ENCODE results near the gene RPGR. TPM values are rescaled to one million over a fixed set of nuclear protein-coding genes. Genes with fewer than 3 reads are reported as not detected.

The RPGR gene
- total RNA-seq, 2 donors from 2014 or later, result 12.1 to 12.9 TPM

- intact Hi-C loops (cut with DNase I), result no loop called here
- no peak for DNase-seq (ENCODE audit: low spot score)
- TF ChIP-seq POLR2A (IDR thresholded peaks at IDR 0.05), result no peak
- no peak for TF ChIP-seq POLR2AphosphoS5 (IDR thresholded peaks at IDR 0.05)
- no peak for TF ChIP-seq CTCF (IDR thresholded peaks at IDR 0.05)
- Histone ChIP-seq H3K9me3 (no peaks in the 10 kb centered on the region), H3K27ac (no peak overlapping the region), H3K4me3 (no peak overlapping the region), H3K4me1 (replicated peaks) (no peaks in the 10 kb centered on the region), H3K27me3 (replicated peaks; ENCODE audit: insufficient read depth) (no peaks in the 10 kb centered on the region), H3K36me3 (no peaks in the 10 kb centered on the region)
- 68% methylated on average over 2 of the region's 2 CpGs for WGBS
Observed at GRCh38 chrX:38293741-38294140, 33.6 kb downstream of the RPGR start.

GRCh38 chrX:38287674-38288073, 39.6 kb downstream of the RPGR start:
- H3K27ac ChIP-seq, result no peak overlapping the region
- intact Hi-C loops (cut with DNase I), result no loop called here
- no peaks in the 10 kb centered on the region for H3K4me1 ChIP-seq (replicated peaks)
- no peak for DNase-seq (ENCODE audit: low spot score)
- no peak overlapping the region for H3K4me3 ChIP-seq
- WGBS, result 89% methylated on average over 5 of the region's 5 CpGs
- no peaks in the 10 kb centered on the region for H3K27me3 ChIP-seq (replicated peaks; ENCODE audit: insufficient read depth)
- TF ChIP-seq POLR2A (IDR thresholded peaks at IDR 0.05) (no peak), CTCF (IDR thresholded peaks at IDR 0.05) (no peak), POLR2AphosphoS5 (IDR thresholded peaks at IDR 0.05) (no peak)
- H3K9me3 ChIP-seq, result no peaks in the 10 kb centered on the region
- H3K36me3 ChIP-seq, result no peaks in the 10 kb centered on the region

- no peak for DNase-seq (ENCODE audit: low spot score)
- H3K4me3 ChIP-seq, result no peak overlapping the region
- H3K4me1 ChIP-seq (replicated peaks), result no peaks in the 10 kb centered on the region
- WGBS, result 100% methylated on average over 1 of the region's 1 CpG
- no peak overlapping the region for H3K27ac ChIP-seq
- no peaks in the 10 kb centered on the region for H3K36me3 ChIP-seq
- H3K9me3 ChIP-seq, result no peaks in the 10 kb centered on the region
- intact Hi-C loops (cut with DNase I), result no loop called here
- no peaks in the 10 kb centered on the region for H3K27me3 ChIP-seq (replicated peaks; ENCODE audit: insufficient read depth)
- TF ChIP-seq POLR2A (IDR thresholded peaks at IDR 0.05) (no peak), POLR2AphosphoS5 (IDR thresholded peaks at IDR 0.05) (no peak), CTCF (IDR thresholded peaks at IDR 0.05) (no peak)
Observed at GRCh38 chrX:38285649-38286048, 41.7 kb downstream of the RPGR start.

GRCh38 chrX:38282049-38282448, 45.3 kb downstream of the RPGR start:
- DNase-seq (ENCODE audit: low spot score), result no peak
- Histone ChIP-seq H3K9me3 (no peaks in the 10 kb centered on the region), H3K27me3 (replicated peaks; ENCODE audit: insufficient read depth) (no peaks in the 10 kb centered on the region), H3K4me1 (replicated peaks) (no peaks in the 10 kb centered on the region), H3K4me3 (no peak overlapping the region), H3K36me3 (no peaks in the 10 kb centered on the region), H3K27ac (no peak overlapping the region)
- intact Hi-C loops (cut with DNase I), result no loop called here
- 91% methylated on average over 1 of the region's 1 CpG for WGBS
- TF ChIP-seq POLR2A (IDR thresholded peaks at IDR 0.05) (no peak), POLR2AphosphoS5 (IDR thresholded peaks at IDR 0.05) (no peak), CTCF (IDR thresholded peaks at IDR 0.05) (no peak)

GRCh38 chrX:38279188-38279587, 48.1 kb downstream of the RPGR start:
- Histone ChIP-seq H3K4me3 (no peak overlapping the region), H3K9me3 (no peaks in the 10 kb centered on the region), H3K4me1 (replicated peaks) (no peaks in the 10 kb centered on the region), H3K27ac (no peak overlapping the region), H3K36me3 (no peaks in the 10 kb centered on the region), H3K27me3 (replicated peaks; ENCODE audit: insufficient read depth) (no peaks in the 10 kb centered on the region)
- WGBS, result 55% methylated on average over 2 of the region's 2 CpGs
- TF ChIP-seq POLR2A (IDR thresholded peaks at IDR 0.05) (no peak), CTCF (IDR thresholded peaks at IDR 0.05) (no peak), POLR2AphosphoS5 (IDR thresholded peaks at IDR 0.05) (no peak)
- no peak for DNase-seq (ENCODE audit: low spot score)
- intact Hi-C loops (cut with DNase I), result no loop called here
